PC-3 (cell line): ENCODE results near the gene TUBGCP3.

ENCODE experiments used
- EZH2 ChIP-seq: fragments of 300-600 bp; sonication (generic); IDR thresholded peaks from one replicate; pipeline ENCODE4 v1.6.1; 2017; ENCODE audit warnings: antibody characterized with exemption, mild to moderate bottlenecking, low read length; ENCODE audit not compliant: unreplicated experiment
- TF ChIP-seq, protein P1 (sequence below): fragments of 300-600 bp; sonication (generic); conservative IDR thresholded peaks from 2 replicates; pipeline ENCODE4 v1.5.1; 2017; ENCODE audit warnings: antibody characterized with exemption, low read depth, mild to moderate bottlenecking, low read length

DNA sequence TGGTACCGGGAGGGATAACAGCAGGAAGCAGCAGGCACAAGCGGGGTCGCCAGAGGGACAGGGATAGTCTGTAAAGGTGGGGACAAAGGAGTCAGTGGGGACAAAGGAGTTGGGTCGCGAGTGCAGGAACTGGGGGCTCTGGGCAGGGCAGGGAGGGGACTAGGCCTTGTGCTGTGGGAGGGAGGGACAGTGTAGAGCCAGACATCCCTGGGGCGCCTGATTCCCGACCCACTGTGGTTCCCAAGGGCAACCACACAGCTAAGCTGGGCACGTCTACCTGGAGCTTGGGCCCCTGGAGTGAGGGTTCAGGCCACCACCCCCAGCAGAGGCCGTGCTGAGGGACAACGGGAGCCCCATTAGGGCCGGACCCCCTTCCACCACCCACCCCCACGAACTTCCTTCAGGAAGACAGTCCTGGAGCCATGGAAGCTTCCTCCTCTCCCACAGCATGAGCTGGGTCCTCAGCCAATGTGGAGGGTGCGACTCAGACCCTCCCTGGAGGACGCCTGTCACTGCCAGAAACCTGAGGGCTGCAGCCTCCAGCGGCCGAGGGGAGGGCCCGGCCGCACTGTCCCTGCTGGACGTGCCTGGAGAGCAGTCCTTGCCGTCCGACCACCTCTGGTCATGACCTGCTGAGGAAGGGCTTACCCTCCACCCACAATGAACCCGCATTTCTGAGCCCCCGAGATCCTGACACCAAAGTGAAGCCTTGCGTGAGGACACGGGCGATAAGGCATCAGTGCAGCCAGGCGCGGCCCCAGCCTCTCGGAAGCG is 133.9 kb downstream of the TUBGCP3 start:
- TF ChIP-seq, protein P1, sequence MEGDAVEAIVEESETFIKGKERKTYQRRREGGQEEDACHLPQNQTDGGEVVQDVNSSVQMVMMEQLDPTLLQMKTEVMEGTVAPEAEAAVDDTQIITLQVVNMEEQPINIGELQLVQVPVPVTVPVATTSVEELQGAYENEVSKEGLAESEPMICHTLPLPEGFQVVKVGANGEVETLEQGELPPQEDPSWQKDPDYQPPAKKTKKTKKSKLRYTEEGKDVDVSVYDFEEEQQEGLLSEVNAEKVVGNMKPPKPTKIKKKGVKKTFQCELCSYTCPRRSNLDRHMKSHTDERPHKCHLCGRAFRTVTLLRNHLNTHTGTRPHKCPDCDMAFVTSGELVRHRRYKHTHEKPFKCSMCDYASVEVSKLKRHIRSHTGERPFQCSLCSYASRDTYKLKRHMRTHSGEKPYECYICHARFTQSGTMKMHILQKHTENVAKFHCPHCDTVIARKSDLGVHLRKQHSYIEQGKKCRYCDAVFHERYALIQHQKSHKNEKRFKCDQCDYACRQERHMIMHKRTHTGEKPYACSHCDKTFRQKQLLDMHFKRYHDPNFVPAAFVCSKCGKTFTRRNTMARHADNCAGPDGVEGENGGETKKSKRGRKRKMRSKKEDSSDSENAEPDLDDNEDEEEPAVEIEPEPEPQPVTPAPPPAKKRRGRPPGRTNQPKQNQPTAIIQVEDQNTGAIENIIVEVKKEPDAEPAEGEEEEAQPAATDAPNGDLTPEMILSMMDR, result no peak
- no peak for TF ChIP-seq EZH2
